D721Med (cell line): ENCODE data around the gene MYO5B.
A peak's percentile ranks its signal among the peaks of the same experiment; 100 is the strongest.

Experiments
- DNase-seq: peaks from one replicate; pipeline ENCODE4 v3.0.0; 2011; ENCODE audit warnings: low spot score; ENCODE audit not compliant: insufficient read length
- FAIRE-seq: peaks from 2 replicates; lab custom pipeline; 2011; peaks lifted over from hg19 to GRCh38; lab: Jason Lieb, UNC
- TF ChIP-seq, protein P1 (sequence below): IDR thresholded peaks from 2 replicates; pipeline ENCODE4 v1.5.1; 2012; ENCODE audit warnings: mild to moderate bottlenecking, control low read depth; ENCODE audit not compliant: insufficient read depth; ENCODE audit errors: missing control alignments

MYO5B gene

DNA sequence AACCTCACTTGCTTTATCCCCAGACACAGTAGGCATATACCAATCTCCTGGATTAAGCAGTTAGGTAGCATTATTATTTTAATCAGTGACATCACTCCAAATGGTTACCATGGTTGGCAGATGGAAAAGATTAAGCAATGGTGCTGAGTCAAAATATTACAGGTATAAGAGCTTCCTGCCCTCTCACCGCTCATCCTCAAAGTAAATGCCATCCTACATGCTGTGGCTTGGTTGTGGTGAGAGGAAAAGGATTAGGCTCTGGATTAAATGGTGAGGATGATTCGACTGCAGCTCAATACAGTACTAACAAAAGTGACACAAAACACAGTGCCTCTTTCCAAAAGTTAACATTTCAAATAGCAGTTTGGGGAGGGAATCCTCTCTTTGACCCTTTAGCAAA lies 272.7 kb downstream of the MYO5B start:
- peak; percentile 64 for FAIRE-seq
- DNase-seq, result peak; percentile 36
- TF ChIP-seq, protein P1, sequence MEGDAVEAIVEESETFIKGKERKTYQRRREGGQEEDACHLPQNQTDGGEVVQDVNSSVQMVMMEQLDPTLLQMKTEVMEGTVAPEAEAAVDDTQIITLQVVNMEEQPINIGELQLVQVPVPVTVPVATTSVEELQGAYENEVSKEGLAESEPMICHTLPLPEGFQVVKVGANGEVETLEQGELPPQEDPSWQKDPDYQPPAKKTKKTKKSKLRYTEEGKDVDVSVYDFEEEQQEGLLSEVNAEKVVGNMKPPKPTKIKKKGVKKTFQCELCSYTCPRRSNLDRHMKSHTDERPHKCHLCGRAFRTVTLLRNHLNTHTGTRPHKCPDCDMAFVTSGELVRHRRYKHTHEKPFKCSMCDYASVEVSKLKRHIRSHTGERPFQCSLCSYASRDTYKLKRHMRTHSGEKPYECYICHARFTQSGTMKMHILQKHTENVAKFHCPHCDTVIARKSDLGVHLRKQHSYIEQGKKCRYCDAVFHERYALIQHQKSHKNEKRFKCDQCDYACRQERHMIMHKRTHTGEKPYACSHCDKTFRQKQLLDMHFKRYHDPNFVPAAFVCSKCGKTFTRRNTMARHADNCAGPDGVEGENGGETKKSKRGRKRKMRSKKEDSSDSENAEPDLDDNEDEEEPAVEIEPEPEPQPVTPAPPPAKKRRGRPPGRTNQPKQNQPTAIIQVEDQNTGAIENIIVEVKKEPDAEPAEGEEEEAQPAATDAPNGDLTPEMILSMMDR, result no peak

DNA sequence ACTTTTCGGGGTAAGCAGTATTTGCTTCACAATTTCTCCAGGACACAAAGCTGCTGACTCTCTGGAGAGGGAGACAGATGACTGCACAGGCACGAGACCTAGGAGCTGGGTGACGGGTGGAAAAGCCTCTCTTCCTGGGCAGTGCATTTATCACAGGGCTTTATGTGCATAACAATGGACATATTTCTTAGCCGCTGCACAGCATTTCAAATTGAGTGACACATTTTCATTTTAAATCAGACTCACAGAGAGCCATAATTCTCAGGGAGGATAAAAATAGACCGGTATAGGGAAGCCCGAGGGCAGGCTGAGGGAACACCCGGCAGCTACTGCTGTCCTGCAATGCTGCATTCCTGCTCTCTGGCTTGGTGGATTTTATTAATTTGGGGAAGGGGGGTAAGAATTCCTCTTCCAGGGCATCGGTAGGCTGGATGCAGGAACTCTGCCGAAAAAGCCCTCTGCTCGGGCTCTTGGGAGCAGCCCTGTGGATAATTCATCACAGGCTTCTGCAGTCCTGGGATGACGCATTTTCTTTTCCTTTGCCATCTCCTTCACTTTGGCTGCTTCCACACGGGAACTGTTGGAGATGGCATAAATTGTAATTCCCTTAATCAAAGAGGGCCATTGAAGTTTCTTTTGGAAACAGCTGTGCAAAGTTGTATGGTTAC lies 273.5 kb downstream of the MYO5B start:
- DNase-seq, result no peak
- no peak for FAIRE-seq
- TF ChIP-seq, protein P1, result no peak

DNA sequence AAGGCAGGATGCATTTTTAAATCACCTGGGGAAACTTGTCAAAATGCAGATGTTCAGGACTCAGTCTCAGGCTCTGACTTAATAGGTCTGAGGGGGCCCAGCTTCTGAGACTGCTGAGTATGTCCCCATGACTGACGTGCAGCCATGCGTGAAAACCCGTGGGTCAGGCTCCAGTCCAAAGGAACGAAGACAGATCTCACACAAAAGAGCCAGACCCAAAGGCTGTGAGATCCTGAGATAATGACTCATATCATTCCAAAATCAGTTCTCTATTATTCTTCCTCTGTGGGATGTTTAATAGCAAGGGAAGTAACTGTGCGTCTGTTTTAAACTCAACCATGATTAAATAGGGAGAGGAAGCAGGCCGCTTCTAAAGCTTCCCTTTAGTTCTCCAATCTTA lies 274.2 kb downstream of the MYO5B start:
- FAIRE-seq (no peak), DNase-seq (no peak)
- TF ChIP-seq, protein P1, result no peak

DNA sequence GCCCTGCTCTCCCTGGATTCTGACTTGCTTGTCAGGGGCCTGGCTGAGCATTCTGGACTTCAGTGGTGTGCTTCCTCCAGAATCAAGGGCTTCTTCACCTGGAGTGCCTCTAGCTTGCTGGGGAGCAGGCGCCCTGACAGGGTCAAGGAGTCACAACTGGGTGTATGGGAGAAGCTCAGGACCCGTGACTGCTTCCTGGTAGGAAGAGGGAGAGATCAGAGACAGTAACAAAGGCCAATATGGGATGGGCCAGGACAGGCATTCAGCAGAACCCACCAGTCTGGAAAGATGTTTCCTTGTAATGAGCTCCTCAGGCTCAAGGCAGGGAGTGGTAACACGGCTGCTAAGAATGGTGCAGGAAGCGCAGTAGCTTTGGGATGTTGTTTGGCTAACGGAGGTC lies 277.2 kb downstream of the MYO5B start:
- TF ChIP-seq, protein P1, result no peak
- no peak for DNase-seq
- no peak for FAIRE-seq

DNA sequence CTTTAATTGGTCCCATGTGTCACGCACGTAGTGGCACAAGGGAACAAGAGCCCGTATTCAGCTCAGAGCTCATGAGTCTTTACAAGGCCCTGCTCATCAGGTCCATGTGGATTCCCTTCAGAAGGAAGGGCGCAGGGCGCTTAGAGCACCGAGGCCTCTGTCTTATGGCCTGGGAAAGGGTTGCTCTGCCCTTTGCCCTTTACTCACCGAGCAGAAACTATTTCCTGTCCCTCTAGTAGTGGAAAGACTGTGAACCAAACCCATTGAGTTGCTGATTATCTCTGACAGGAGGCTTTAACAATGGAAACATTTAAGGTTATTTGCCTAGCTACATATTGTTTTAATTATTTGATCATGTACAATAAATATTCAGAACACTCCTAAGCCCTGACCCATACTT lies 279.6 kb downstream of the MYO5B start:
- no peak for FAIRE-seq
- no peak for DNase-seq
- TF ChIP-seq, protein P1, result no peak

DNA sequence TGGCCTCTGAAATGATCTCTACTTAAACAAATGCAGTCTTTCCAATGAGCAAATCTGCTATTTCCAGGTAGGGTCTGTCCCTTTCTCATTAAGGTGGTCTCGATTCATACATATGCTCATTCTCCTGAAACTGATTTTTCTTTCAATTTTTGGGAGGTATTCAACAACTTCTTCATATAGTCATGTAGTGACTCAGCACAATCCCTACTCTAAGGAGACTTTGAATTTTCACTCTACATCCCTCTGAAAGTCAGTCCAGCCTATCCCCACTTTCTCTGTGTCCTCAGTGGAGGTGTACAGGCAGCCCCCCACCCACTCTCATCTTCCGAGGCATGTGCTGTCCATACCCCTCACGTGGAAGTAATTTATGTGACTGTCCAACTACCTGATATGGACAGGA lies 281.7 kb downstream of the MYO5B start:
- FAIRE-seq, result no peak
- DNase-seq, result no peak
- TF ChIP-seq, protein P1, result no peak

DNA sequence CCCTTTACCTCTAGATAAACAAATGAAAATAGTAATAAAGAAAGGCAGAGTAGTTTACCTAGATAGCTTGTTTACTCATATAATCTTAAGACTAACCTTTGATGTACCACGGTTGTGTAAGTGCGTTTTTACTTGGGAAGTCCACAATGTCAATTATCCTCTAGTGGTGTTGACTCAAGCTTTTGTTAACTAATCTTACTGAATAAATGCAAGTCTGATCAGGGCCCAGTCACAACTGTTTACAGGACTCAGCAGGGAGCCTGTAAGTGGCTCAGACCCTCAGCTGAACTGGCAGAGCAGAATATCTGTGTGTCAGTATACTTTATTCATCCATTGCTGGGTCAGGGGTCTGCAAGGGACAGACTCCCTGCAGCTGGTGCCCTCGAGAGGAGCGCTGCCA lies 283.5 kb downstream of the MYO5B start:
- no peak for FAIRE-seq
- no peak for DNase-seq
- TF ChIP-seq, protein P1, result no peak
